Panc1 (cell line): ENCODE data around the gene ABCF3. TPM values are rescaled to one million over a fixed set of nuclear protein-coding genes. Genes with fewer than 3 reads are reported as not detected.

Experiments
- ATAC-seq: fragments of 200-7000 bp; cut with Tn5 transposase; 2 replicates; pipeline ENCODE4 v1.9.1; 2020; ENCODE audit warnings: mild to moderate bottlenecking, moderate library complexity
- BruUV-seq: library from RNA; stranded (reverse); fragments of 400-500 nt; replicated peaks from 2 replicates; lab custom pipeline; 2021; lab: Mats Ljungman, UMichigan
- CTCF ChIA-PET: fragments of 300-600 bp; sonication (Branson Sonifier 250); formaldehyde crosslinking; loops from one replicate; lab custom pipeline; 2022; ENCODE audit warnings: antibody characterized with exemption; lab: Charles Lee
- POLR2A ChIA-PET: fragments of 300-600 bp; sonication (Branson Sonifier 250); formaldehyde crosslinking; loops from one replicate; lab custom pipeline; 2022; ENCODE audit warnings: antibody characterized with exemption; lab: Charles Lee
- DNase-seq: peaks from one replicate; pipeline ENCODE4 v3.0.0-alpha.2; 2010; ENCODE audit warnings: low read depth, low spot score
- H3K27ac ChIP-seq: 2 replicates; pipeline ENCODE4 v1.5.1; 2011; ENCODE audit warnings: mild to moderate bottlenecking, low read length, inconsistent platforms
- H3K27me3 ChIP-seq: fragments of 200-500 bp; sonication (Bioruptor generic); 2 replicates; pipeline ENCODE4 v1.6.0; 2014; ENCODE audit warnings: low read length, inconsistent platforms; ENCODE audit not compliant: control insufficient read depth, insufficient read depth
- H3K36me3 ChIP-seq: fragments of 200-500 bp; sonication (Bioruptor generic); 2 replicates; pipeline ENCODE4 v1.5.1; 2014; ENCODE audit warnings: inconsistent platforms, mild to moderate bottlenecking, low read length, moderate library complexity; ENCODE audit not compliant: control insufficient read depth, insufficient read depth
- H3K4me1 ChIP-seq: 2 replicates; pipeline ENCODE4 v1.5.1; 2011; ENCODE audit warnings: inconsistent platforms, mild to moderate bottlenecking, low read length, moderate library complexity; ENCODE audit not compliant: control insufficient read depth, insufficient read depth
- H3K4me3 ChIP-seq, 2 experiments: 2 replicates each; pipeline ENCODE4 v1.5.1; 2011 to 2012; ENCODE audit warnings: low read depth in 2 of 2, low read length in 2 of 2, mild to moderate bottlenecking in 2 of 2, inconsistent platforms in 1 of 2, moderate library complexity in 1 of 2
- H3K9me3 ChIP-seq: fragments of 200-500 bp; sonication (Bioruptor generic); 2 replicates; pipeline ENCODE4 v1.5.1; 2014; ENCODE audit warnings: low read depth, mild to moderate bottlenecking, inconsistent platforms, low read length, moderate library complexity; ENCODE audit not compliant: control insufficient read depth, insufficient read depth
- CTCF ChIP-seq: fragments of 450-650 bp; IDR thresholded peaks from 2 replicates; pipeline ENCODE4 v1.5.1; 2017; ENCODE audit warnings: mild to moderate bottlenecking
- POLR2AphosphoS5 ChIP-seq: IDR thresholded peaks from 2 replicates; pipeline ENCODE4 v1.6.1; 2012; ENCODE audit warnings: mild to moderate bottlenecking, low read depth, low read length, moderate library complexity
- REST ChIP-seq, 2 experiments: IDR thresholded peaks; 2 replicates each; pipeline ENCODE4 v1.6.1; 2011 to 2012; ENCODE audit warnings: low read depth in 2 of 2, control low read depth in 1 of 2, low read length in 1 of 2, mild to moderate bottlenecking in 1 of 2, moderate library complexity in 1 of 2; ENCODE audit not compliant: insufficient read depth in 1 of 2
- SIN3A ChIP-seq: IDR thresholded peaks from 2 replicates; pipeline ENCODE4 v1.6.1; 2012; ENCODE audit warnings: low read depth, mild to moderate bottlenecking, low read length, moderate library complexity, borderline replicate concordance; ENCODE audit not compliant: insufficient read depth
- TCF7L2 ChIP-seq: IDR thresholded peaks from 2 replicates; pipeline ENCODE4 v1.6.1; 2011; ENCODE audit warnings: mild to moderate bottlenecking, low read depth, low read length, inconsistent platforms
- in situ Hi-C: cut with HindIII; loops from 2 replicates; pipeline ENCODE4 v1.10.0; 2016; ENCODE audit warnings: low sequenced_read_pairs, low pct_unique_long_range_greater_than_20kb
- intact Hi-C: fragments of 100-400 bp; cut with micrococcal nuclease; formaldehyde crosslinking; loops from one replicate; pipeline ENCODE4 v1.10.0; 2022; ENCODE audit not compliant: unreplicated experiment
- total RNA-seq: library from RNA; stranded (reverse); gene quantifications from one replicate; pipeline ENCODE4 v1.2.1, GENCODE V29; 2021; ENCODE audit not compliant: unreplicated experiment

The ABCF3 gene
- total RNA-seq, 1 experiment from 2014 or later, result 101 TPM

GRCh38 chr3:184174284-184174645, 11.7 kb upstream of the ABCF3 start:
- Histone ChIP-seq H3K27ac (peak overlapping the region; percentile 41), H3K27me3 (no peaks in the 10 kb centered on the region), H3K9me3 (no peaks in the 10 kb centered on the region), H3K4me1 (peaks cover 18% of the 10 kb centered on the region), H3K36me3 (peaks cover 8% of the 10 kb centered on the region; the same call in 1 of the 2 replicates), H3K4me3 (peak overlapping the region in 1 of 2 experiments; percentile 19; a peak in 2 of 4 replicates)
- DNase-seq (no peak), ATAC-seq (no peak)
- in situ Hi-C loops, result no loop called here
- ChIA-PET CTCF (interaction anchor here (1.0 kb wide), 1 partner anchor 134 kb away, joined by 4 read pairs; no protein-coding TSS in a partner anchor), POLR2A (interaction anchor here (0.6 to 1.0 kb wide), 4 partner anchors 10 to 113 kb away, joined by 3 to 12 read pairs (median 8); partner anchors contain the start of gene DVL3)
- intact Hi-C loops, result no loop called here
- no TSS peak for BruUV-seq
- no peak for TF ChIP-seq TCF7L2

DNA sequence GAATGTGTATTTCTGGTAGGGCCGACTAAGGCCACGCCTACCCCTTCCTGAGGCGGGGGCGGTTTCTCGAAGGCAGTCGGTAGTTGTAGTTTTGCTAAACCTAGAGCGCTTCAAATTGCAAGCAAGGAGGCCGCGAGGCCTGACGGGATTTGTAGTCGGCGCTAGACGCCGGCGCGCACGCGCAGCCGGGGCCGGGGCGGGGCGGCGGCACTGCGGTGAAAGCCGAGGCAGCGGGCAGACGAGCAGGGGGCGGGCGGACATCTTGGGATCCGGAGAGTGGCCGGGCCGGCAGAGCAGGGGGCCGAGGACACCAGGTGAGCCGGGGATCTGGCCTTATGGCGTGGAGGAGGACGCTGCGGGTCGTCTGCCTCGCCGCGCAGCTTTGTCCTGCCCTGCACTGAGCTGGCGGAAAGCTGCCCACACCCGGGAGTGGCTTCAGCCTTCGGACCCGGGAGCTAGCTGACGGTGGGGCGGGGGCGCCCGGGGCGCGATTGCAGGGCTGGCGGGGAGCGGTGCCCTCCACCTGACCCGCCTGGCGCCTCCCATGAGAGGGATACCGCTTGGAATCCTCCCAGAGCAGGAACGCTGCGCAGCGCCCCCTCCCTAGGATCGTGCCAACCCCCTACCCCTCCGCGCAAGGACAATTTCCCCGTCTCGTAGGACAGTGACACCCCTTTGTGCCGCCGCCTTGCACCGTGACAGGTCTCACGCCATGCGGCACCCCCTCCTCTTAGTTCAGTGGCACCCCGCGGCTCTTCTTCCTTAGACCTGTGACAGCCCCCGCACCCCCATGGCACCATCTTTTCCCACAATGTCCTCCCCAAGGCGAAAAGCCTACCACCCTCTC, 11.1 kb upstream of the ABCF3 start, which contains the start of gene AP2M1:
Gene AP2M1 (plus strand): TSS at position 210 of the 847 bp plus-strand sequence. CDS start 2,139 bp downstream, outside the sequence.
- POLR2A ChIA-PET, result interaction anchor here (0.6 to 1.0 kb wide), 4 partner anchors 9 to 112 kb away, joined by 3 to 12 read pairs (median 8); partner anchors contain the start of gene DVL3
- Histone ChIP-seq H3K27me3 (no peaks in the 10 kb centered on the region), H3K27ac (peak within 1 kb of the TSS; percentile 88), H3K36me3 (peaks cover 8% of the 10 kb centered on the region; the same call in 1 of the 2 replicates), H3K4me3 (peak within 1 kb of the TSS; percentile 80 to 86), H3K9me3 (no peaks in the 10 kb centered on the region), H3K4me1 (peaks cover 18% of the 10 kb centered on the region)
- in situ Hi-C loops (no loop called here), intact Hi-C loops (loop anchor here (5.0 kb wide), 1 partner anchor 1158 kb away; no protein-coding TSS in a partner anchor)
- CTCF ChIA-PET, result interaction anchor here (1.0 kb wide), 2 partner anchors 11 to 135 kb away, joined by 3 to 4 read pairs; partner anchors contain the start of gene ABCF3
- no TSS peak for BruUV-seq
- peak; percentile 90 for TF ChIP-seq POLR2AphosphoS5
- TF ChIP-seq CTCF, result no peak
- TF ChIP-seq REST (IDR thresholded peaks at IDR 0.05; ENCODE audit: insufficient read depth in 1 of 2, low read depth in 2 of 2, low read length in 1 of 2), result no peak
- TF ChIP-seq SIN3A, result peak; percentile 71; the same call in 1 of the 2 replicates
- TF ChIP-seq TCF7L2, result no peak
- peak; percentile 94 for DNase-seq
- peak; percentile 93 for ATAC-seq
